ENCODE data around the gene IQGAP2. TPM values are rescaled to one million over a fixed set of nuclear protein-coding genes. Genes with fewer than 3 reads are reported as not detected.
"Not testable (repeated sequence)": the region's sequence is repeated elsewhere in the genome, so short reads cannot be mapped to it uniquely, and the experiment has no call there.

Gene IQGAP2
- total RNA-seq, 2 experiments from 2014 or later: 50.0 to 51.6 TPM

DNA sequence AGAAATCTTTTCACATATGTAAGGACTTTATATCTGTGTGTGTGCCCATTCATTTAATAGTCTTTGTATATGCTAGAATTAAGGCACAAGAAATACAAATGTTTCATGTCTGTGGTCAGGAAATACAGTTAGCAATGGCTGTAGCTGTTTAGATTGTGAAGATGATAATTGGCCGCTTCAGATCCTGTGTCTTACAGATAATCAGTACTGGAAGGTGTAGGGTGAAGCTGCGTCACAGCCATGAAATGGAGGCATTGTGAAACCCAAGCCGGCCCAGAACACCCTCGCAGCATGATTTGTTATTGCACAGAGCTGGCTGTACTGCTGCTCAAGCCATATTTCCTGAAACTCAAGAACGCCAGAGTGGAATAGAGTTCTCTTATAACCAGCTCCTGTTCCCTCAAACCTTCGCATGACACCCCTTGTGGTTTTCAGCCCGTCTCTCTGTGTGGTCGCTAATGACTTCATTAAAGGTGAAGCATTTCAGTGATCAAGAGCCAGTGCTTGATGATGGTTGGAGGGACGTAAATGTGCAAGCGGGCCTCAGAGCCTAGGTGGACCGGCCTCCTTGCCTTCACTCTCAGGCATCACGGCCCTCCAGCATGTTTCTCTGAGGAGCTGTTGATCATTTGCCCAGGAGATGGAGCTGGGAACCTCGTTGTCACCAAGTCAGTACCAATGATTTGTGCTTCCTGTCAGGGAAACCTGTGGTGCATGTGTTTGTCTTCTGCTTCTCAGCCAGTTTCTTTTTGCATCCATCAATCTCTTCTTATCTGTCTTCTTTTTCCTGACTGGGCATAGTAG is 140.0 kb downstream of the IQGAP2 start:
- POLR2A ChIA-PET: interaction anchor here (1.0 to 4.0 kb wide), 4 partner anchors 15 to 139 kb away, joined by 4 to 57 read pairs (median 4); partner anchors contain the start of gene IQGAP2
- CTCF ChIA-PET: interaction anchor here (1.2 to 3.5 kb wide), 11 partner anchors 8 to 217 kb away, joined by 3 to 31 read pairs (median 6); partner anchors contain the start of gene IQGAP2

DNA sequence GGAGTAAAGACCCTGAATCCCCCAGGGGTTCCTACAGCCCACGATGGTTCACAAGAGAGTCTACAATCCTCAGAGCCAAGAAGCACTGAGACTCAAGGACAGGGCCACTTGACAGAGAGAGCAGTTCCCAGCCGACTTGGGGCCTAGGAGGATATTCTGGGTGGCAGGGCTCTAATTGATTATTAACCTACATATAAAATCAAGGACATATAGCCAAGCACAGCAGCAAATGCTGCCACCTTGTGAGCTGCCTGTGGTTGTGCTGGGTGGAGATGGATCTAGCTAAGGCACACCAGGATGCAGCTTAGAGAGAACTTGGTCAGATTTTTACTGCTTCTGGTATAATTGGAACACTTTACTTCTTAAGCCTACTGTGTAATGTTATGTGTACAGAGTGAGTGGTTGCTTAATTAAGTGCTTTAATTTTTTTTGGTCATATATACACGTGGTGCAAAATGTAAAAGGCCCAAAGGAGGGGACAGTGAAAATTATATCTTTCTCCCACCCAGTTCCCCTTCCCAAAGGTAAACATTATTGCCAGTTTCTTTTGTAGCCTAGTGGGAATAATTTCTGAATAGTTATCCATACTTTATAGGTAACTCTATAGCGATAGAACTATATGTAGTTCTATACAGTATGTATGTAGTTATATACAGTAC is 141.3 kb downstream of the IQGAP2 start:
- POLR2A ChIA-PET: interaction anchor here (4.0 kb wide), 1 partner anchor 141 kb away, joined by 57 read pairs; the partner anchor contains the start of gene IQGAP2

DNA sequence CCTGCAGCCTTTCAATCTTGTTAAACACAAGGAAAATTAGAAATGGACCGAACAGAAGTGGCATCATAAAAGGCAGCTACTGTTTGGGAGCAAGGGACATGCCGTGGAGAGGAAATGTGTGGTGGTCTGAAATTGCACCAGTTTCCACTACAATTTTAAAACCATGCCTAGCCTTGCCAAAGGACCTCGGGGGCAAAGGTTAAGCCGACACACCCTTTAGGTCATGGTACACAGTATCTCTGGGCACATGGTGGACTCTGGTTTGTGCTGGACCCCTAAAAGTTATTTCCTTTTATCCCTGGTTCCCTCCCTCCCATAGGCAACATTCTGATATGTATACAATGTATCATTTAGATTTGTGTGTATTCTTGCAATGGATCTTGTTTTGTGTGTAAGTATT is 142.1 kb downstream of the IQGAP2 start:
- POLR2A ChIA-PET: interaction anchor here (4.0 kb wide), 1 partner anchor 141 kb away, joined by 57 read pairs; the partner anchor contains the start of gene IQGAP2

More for the DNA sequence above, 141.3 kb downstream of the IQGAP2 start:
- CTCF ChIA-PET: interaction anchor here (0.6 to 3.5 kb wide), 11 partner anchors 9 to 218 kb away, joined by 3 to 31 read pairs (median 4); partner anchors contain the start of gene IQGAP2

DNA sequence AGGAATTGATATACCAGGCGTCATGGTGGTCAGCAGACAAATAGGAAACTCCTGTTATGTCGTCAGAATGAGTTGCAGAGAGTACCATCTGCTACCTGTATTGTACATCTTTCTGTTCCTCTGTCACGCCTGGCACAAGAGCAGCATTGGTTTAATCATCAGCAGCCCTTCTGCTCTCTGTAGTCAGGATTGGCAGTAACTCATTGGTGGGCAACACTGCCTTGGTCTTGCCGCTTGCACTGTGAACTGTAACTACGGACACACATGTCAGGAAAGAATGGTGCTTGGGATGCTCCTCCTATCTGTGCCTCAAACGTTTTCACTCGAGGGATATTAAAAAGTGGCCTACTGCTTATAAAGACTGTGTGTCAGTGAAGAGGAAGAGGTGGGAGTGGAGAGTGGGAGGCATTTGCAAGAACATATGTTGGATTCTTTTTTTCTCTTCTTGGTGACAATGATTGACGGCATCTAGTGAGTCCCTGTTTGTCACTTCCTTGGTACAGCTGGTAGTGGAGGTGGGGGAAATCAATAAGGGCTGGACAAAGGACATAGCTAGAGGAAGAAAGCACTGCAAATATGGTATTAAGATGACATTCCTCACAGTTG is 143.5 kb downstream of the IQGAP2 start:
- ChIA-PET POLR2A (interaction anchor here (1.0 to 3.7 kb wide), 2 partner anchors 73 to 143 kb away, joined by 3 to 37 read pairs; partner anchors contain the start of gene IQGAP2), CTCF (interaction anchor here (1.0 to 2.5 kb wide), 4 partner anchors 37 to 276 kb away, joined by 3 to 14 read pairs (median 8); partner anchors contain the start of gene IQGAP2)

More for the DNA sequence above, 142.1 kb downstream of the IQGAP2 start:
- CTCF ChIA-PET: interaction anchor here (1.3 to 1.5 kb wide), 3 partner anchors 18 to 134 kb away, joined by 3 to 4 read pairs (median 3); no protein-coding TSS in a partner anchor

DNA sequence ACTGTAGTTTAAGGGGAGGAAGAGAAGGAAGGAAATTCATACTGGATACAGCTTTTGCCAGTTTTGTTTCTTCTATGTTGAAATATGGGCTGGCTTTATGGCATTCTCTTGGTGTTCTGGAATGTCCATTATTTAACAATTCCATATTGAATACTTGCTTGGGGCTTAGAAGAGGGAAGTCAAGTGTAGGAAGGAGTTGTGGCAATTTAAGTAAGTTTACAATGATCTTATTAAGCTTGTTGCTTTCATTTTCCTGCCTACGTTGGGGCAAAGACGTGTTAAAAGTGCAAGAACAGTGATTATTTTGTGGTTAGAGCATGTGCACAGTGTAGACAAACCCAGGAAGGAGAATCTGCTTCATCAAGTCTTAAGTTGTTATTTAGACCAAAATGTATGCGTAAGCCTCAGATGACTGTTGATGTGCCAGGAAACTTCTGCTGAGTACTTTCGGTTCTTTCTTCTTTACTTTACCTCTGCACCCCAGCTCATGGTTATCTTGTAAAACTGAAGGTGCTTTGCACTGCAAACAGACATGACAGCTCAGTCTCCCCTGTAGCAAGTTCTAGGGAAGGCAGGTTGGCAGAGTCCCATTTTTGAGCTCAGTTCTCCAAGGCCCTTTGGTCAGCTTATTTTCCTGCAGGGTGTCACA is 144.3 kb downstream of the IQGAP2 start:
- ChIA-PET POLR2A (interaction anchor here (1.0 to 3.7 kb wide), 2 partner anchors 73 to 144 kb away, joined by 3 to 37 read pairs; partner anchors contain the start of gene IQGAP2), CTCF (interaction anchor here (0.6 to 2.5 kb wide), 5 partner anchors 36 to 277 kb away, joined by 3 to 14 read pairs (median 5); partner anchors contain the start of gene IQGAP2)

DNA sequence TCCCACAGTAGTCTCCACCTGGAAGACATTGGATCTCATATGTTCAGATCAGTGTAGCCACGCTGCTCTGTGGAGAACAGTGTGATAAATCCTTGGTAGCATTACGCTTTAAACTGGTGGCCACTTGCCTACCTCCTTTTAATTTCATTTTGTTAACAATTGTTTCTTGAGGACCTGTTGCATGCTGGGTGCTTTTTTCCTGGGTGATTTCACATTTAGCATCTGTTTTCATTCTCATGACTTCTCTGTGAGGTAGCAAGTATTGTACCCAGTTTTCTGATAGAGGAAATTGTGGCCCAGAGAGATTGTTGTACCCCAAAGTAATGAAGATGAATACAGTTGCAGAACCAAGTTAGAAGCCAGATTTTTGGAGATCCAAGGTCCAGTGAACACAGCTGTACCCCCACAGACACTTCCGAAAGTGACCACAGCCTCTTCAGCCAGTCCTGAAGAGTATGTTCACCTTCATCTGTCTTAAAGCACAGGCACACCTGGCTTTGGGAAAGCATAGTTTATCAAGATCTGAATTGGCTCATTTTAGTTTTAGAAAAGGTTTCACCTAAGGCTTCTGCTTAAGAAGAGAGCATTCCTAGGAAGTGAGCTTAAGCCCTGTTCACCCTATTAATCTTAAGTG is 144.9 kb downstream of the IQGAP2 start:
- CTCF ChIA-PET: interaction anchor here (0.6 to 2.5 kb wide), 3 partner anchors 35 to 146 kb away, joined by 3 to 14 read pairs (median 3); no protein-coding TSS in a partner anchor
- POLR2A ChIA-PET: interaction anchor here (0.9 to 3.7 kb wide), 3 partner anchors 74 to 144 kb away, joined by 3 to 37 read pairs (median 3); partner anchors contain the start of gene IQGAP2

DNA sequence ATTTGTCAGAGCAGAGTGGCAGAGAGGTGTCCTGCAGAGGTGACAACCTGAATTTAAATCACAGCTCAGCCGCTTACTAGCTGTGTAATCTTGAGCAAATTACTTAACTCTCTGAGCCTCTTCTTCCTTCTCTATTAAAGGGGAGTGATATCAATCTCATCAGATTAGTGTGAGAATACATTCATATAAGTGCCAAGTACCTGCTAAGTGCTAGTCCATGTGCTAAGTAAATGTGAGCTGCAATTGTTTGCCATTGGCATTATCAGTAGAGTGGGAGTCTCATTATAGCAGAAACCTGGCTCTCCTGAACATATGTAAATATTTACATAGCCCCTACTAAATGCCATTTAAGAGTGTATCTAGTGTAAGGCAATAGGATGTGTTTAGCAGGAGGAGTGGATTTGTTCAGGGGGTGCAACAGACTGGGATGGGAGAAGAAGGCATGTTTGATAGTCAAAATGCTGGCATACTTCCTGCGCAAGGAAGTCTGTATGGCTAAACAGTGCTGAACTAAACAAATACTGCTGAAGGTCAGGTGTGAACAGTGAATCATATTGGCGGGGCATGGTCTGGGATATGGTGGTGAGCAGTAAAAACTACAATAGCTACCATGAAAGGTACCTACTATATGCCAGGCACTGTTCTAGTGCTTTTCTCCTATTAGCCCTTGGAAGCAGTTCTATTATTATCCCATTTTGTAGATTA is 145.6 kb downstream of the IQGAP2 start:
- CTCF ChIA-PET: interaction anchor here (1.5 to 2.5 kb wide), 3 partner anchors 34 to 146 kb away, joined by 3 to 14 read pairs (median 5); no protein-coding TSS in a partner anchor
- POLR2A ChIA-PET: interaction anchor here (0.9 to 3.7 kb wide), 3 partner anchors 13 to 145 kb away, joined by 3 to 37 read pairs (median 3); partner anchors contain the start of gene IQGAP2

DNA sequence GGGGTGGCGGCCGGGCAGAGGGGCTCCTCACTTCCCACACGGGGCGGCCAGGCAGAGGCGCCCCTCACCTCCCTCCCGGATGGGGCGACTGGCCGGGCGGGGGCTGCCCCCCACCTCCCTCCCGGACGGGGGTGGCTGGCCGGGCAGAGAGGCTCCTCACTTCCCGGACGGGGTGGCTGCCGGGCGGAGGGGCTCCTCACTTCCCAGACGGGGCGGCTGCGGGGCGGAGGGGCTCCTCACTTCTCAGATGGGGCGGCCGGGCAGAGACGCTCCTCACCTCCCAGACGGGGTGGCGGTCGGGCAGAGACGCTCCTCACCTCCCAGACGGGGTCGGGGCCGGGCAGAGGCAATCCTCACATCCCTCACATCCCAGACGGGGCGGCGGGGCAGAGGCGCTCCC is 147.8 kb downstream of the IQGAP2 start:
- CTCF ChIA-PET, POLR2A ChIA-PET: not testable (repeated sequence)

DNA sequence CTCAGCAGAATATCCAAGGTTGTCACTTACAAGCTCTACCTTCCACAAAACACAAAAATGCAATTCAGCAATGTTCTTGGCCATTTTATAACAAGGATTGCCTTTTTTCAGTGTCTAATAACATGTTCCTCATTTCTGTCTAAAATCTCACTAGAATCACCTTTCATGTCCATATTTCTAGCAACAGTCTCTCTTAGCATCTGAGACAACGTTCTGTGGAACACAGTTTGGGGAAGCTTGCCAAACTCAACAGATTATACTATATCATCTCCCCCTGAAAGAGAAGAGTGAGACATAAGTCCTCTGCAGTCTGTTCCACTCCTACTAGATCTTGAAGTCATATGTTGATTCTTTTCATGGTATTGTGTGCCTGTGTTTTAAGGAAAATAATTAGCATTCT is 149.5 kb downstream of the IQGAP2 start:
- CTCF ChIA-PET: no interaction called here
- POLR2A ChIA-PET: no interaction called here

DNA sequence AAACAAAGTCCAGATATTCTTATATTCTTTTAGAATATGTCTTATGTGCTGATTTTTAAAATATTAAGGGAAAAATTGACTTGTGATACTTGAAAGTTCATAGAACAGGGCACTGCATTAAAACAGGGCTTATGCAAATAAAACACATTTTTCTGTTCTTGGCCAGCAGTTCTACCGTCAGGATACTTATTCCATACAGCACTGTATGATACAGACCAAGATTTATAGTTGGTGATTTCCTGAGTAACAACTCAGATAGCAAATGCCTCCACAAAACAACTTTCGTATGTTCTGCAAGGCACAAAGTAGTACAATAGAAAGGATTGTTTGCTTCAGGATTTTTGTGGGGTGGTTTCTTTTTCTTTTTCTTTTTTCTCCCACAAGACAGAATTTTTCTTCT is 150.2 kb downstream of the IQGAP2 start:
- CTCF ChIA-PET: no interaction called here
- POLR2A ChIA-PET: interaction anchor here (0.7 kb wide), 1 partner anchor 403 kb away, joined by 3 read pairs; no protein-coding TSS in a partner anchor

DNA sequence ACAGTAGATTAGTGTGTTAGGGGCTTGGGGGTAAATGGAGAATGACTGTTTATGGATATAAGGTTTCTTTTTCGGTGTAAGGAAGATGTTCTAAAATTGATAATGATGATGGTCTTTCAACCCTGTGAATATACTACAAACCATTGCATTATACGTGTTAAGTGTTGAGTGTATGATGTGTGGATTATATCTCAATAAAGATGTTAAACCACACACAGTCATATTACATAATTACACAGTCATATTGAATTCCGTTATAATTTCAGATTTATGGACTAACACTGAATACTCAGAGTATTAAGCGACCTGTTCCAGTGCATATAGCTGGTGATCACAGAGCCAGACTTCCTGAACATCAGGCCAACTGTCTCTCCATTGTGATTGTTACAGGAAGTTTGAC is 152.0 kb downstream of the IQGAP2 start:
- POLR2A ChIA-PET: interaction anchor here (0.6 kb wide), 1 partner anchor 379 kb away, joined by 3 read pairs; no protein-coding TSS in a partner anchor
- CTCF ChIA-PET: no interaction called here

DNA sequence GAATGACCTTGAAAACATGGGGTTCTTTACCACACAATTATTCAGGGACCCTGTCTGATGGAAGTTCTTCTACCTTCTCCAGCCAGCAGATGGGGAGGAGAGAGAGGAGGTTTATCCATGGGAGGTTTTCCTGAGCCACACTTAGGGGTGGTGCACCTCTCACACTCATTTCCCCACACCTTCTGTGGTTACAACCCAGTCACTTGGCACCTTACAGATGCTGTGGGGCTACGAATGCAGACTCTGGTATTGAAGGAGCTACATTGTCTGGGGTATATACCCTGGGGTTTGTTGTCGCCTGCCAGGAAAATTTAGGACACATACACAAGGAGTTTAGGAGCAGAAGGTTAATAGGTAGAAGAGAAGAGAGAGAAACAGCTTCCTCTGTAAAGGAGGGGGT is 152.6 kb downstream of the IQGAP2 start:
- ChIA-PET POLR2A (interaction anchor here (0.6 kb wide), 1 partner anchor 379 kb away, joined by 3 read pairs; no protein-coding TSS in a partner anchor), CTCF (no interaction called here)

DNA sequence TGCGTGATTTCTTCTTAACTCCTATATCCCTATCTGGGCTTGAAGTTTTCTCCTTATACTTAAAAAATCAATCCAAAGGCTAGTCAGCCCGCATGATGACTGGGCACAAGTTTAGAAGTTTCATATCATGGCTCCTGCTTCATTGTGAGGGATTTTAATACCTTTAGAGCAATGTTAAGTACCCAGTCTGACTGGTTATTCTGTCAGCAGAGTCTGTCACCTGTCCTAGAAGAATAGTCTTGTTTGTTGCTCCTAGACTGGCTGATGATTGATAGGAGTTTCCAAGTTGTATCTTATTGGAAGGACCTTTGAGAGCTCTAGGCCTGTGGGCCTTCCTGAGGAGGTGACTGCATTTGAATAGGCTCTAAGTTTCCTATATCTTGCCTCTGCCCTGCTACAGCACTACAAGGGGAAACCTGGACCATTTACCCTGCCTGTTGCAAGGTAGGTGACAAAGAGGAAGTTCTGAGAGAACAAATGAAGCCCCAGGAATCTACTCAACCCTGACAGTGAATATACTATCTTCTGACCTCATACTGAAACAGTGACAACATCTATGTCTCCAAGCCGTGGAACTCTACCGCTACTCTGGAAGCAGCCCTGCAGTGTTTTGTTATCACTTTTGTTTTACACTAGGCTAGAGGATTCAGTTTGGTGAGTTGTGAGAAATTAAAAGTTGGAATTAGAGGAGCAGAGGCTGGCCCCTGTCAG is 153.6 kb downstream of the IQGAP2 start:
- ChIA-PET CTCF (interaction anchor here (1.0 to 1.3 kb wide), 2 partner anchors 14 to 153 kb away, joined by 3 to 4 read pairs; partner anchors contain the start of gene IQGAP2), POLR2A (no interaction called here)

DNA sequence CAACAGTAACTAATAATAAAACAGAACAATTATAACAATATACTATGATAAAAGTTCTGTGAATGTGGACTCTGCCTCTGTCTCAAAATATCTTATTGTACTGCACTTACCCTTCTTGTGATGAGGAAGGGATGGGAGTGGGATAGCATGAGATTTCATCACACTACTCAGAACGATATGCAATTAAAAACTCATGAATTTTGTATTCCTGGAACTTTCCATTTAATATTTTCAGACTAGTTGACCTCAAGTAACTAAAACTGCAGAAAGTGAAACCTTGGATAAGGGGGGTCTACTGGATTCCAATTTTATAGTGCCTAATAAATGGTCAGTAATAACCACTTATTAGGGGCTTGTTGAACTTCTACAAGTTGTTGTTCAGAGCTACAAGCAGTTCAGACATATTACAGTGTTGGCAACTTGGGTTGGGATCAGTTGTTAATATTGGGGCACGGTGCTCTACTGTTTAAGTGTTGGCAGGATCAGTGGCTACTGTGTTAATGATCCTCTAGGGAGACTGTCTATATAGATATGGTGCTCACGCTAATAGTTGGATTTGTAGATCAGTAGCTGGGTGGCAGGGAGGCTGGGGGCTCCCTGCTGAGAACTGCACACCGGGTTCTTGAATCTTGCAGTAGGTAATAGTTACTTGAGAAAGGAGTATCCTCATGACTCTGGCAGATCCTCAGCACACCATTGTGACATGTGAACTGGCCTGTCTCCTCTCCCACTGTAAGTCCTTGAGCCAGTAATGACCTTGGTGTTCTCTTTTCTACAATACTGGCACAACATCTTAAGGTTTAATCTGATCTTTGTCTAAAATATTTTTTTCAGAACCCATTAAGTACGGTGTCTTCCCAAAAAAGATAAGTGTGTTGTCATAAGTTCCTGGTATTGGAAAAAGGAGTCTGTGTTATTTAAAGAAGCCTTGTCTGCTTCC is 158.1 kb downstream of the IQGAP2 start:
- POLR2A ChIA-PET: no interaction called here
- CTCF ChIA-PET: no interaction called here

DNA sequence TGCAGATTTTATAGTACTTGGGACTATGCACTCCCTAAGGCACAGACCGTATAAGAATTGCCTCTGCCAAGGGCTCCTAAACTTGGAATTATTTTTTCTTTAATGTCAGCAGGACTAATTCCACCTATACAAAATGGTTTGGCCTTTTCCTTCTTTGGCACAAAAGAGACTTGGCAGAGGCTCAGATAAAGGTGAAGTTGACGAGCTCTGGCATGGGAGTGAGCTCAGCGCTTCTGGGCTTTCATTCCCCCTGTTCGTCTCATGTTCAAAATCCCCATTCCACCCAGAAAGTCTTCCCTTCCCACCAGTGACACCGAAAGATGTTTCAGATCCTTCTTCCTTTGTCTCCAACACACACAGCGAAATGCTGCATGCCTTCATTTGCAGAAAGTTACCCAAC is 158.9 kb downstream of the IQGAP2 start:
- ChIA-PET CTCF (no interaction called here), POLR2A (no interaction called here)

DNA sequence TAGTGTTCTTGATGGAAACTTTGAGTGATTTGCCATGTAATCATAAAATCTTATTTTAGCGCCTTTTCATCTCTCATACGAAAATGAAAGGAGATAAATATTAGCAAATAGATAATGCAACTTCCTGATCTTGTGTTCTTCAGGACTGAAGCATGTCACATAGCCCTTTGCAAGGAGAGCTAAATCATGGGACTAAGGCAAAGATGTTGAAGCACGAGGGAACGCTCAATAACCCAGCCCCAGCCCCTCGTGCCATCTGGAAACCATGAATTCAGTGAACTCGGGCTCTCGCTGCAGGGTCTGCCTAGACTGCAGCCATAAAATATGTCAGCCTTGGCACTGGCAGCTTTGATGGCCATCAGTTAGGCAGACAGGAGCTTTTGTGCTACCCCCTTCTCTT is 161.9 kb downstream of the IQGAP2 start:
- ChIA-PET CTCF (no interaction called here), POLR2A (no interaction called here)

All from activated CD8-positive, alpha-beta memory T cell treated with anti-CD3 and anti-CD28 coated beads for 36 hours (primary cell).